ENCODE measurements around the gene SLC4A3.

SLC4A3 gene

DNA sequence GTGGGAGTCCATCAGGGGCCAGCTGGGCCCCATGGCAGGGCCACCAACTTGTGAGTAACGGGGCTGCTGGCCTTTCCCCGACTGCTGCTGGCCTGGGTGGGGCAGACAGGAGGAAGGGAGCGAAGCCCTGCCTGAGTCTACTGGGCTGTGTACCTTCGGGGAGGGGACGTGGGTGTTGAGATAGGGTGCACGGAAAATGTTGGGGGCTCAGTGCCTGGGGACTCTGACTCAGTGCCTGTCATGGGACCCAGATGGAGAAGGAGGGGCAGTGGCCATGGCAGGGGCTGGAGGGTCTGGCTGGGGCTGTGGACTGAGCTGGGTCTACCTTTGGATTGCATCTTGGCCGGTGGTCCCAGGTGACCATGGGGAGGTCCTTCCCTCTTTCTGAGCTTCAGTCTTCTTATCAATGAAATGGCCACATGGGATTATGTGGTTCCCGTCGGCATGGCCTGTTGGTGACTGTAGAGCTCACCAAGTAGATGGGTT lies 4.0 kb downstream of the SLC4A3 start:
- no peak overlapping the region for H3K27ac ChIP-seq
- H3K36me3 ChIP-seq, result no peaks in the 10 kb centered on the region
- no peak for TF ChIP-seq CTCF (IDR thresholded peaks at IDR 0.05; ENCODE audit: low read depth, low read length)
- no peaks in the 10 kb centered on the region for H3K9me3 ChIP-seq (ENCODE audit: severe bottlenecking)
- H3K4me3 ChIP-seq (ENCODE audit: low read depth, low read length), result no peak overlapping the region
- no peak for DNase-seq
- H3K27me3 ChIP-seq (ENCODE audit: insufficient read depth, low read depth, severe bottlenecking), result no peaks in the 10 kb centered on the region

DNA sequence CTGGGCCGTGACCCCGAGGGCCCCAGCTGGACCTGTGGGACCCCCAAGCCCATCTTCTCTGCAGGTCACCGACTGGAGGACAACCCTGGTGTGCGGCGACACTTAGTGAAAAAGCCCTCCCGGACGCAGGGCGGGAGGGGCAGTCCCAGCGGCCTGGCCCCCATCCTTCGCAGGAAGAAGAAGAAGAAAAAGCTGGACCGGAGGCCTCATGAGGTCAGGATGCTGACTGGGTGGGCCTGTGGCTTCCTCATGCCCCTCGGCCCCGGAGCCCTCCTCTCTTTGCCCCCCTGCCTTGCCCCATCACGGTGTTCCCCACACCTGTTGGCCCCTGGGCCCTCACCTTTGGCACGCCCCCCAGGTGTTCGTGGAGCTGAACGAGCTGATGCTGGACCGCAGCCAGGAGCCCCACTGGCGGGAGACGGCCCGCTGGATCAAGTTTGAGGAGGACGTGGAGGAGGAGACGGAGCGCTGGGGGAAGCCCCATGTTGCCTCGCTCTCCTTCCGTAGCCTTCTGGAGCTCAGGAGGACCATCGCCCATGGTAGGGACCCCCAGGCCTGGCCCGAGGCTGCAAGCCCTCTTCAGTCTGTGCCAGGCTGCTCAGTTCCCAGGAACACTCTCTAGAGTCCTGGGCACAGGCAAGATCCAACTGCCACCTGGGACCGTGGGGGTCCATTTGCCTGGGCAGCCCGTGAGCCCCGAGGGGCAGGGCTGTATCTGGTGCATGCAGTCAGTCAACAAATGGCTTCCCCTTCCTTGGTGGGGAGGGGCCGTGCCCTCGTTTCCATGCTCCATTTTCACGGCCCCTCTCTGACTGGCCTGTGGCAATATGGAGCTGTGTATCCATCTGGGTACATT lies 4.7 kb downstream of the SLC4A3 start:
- Histone ChIP-seq H3K36me3 (no peaks in the 10 kb centered on the region), H3K27me3 (ENCODE audit: insufficient read depth, low read depth, severe bottlenecking) (no peaks in the 10 kb centered on the region)
- no peak for TF ChIP-seq CTCF (IDR thresholded peaks at IDR 0.05; ENCODE audit: low read depth, low read length)

DNA sequence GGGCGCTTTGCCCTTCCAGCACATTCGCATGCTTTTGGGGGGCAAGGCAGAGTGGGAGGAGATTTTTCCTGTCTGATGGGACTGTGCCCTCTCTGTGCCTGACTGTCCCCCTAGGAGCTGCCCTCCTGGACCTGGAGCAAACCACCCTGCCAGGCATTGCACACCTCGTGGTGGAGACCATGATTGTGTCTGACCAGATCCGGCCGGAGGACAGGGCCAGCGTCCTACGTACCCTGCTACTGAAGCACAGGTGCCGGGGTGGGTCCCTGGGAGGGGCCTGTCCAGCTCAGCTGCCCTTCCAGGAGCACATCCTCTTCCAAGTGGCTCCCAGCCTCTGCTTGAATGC lies 5.3 kb downstream of the SLC4A3 start:
- TF ChIP-seq CTCF (IDR thresholded peaks at IDR 0.05; ENCODE audit: low read depth, low read length), result no peak
- H3K27ac ChIP-seq, result no peak overlapping the region
- no peak for DNase-seq
- no peak overlapping the region for H3K4me3 ChIP-seq (ENCODE audit: low read depth, low read length)
- H3K27me3 ChIP-seq (ENCODE audit: insufficient read depth, low read depth, severe bottlenecking), result no peaks in the 10 kb centered on the region
- no peaks in the 10 kb centered on the region for H3K9me3 ChIP-seq (ENCODE audit: severe bottlenecking)
- no peaks in the 10 kb centered on the region for H3K36me3 ChIP-seq

More for the DNA sequence above, 4.7 kb downstream of the SLC4A3 start:
- no peak overlapping the region for H3K27ac ChIP-seq
- no peak for DNase-seq
- no peak overlapping the region for H3K4me3 ChIP-seq (ENCODE audit: low read depth, low read length)
- H3K9me3 ChIP-seq (ENCODE audit: severe bottlenecking), result no peaks in the 10 kb centered on the region

DNA sequence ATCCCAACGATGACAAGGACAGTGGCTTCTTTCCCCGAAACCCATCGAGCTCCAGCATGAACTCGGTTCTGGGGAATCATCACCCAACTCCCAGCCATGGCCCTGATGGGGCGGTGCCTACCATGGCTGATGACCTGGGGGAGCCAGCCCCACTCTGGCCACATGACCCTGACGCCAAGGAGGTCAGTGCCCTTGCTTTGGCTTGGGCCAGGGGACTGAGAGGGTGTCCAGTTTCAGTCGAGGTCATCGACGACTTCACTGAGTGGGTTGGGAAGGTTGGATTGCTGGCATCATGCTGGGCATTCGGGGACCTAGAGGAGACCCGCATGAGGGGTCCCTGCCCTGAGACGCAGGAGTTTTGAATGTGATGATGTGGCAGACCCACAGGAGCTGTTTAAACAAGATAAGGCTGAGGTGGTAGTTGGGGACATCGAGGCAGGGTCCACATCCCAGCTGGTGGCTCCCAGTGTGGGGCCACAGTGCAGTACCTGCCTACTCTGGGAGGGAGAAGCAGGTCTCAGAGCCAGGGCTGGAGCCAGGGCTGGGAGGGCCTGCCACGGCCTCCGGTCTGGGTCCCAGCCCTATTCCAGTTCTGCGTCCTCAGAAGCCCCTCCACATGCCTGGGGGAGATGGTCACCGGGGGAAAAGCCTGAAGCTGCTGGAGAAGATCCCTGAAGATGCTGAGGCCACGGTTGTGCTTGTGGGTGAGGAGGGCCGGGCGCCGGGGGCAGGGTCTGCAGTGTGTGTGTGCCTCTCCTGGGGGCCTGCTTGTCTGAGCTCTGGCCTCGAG lies 6.0 kb downstream of the SLC4A3 start:
- TF ChIP-seq CTCF (IDR thresholded peaks at IDR 0.05; ENCODE audit: low read depth, low read length), result no peak
- no peak for DNase-seq
- no peak overlapping the region for H3K4me3 ChIP-seq (ENCODE audit: low read depth, low read length)
- H3K27me3 ChIP-seq (ENCODE audit: insufficient read depth, low read depth, severe bottlenecking), result no peaks in the 10 kb centered on the region
- no peak overlapping the region for H3K27ac ChIP-seq
- no peaks in the 10 kb centered on the region for H3K9me3 ChIP-seq (ENCODE audit: severe bottlenecking)
- H3K36me3 ChIP-seq, result no peaks in the 10 kb centered on the region

- DNase-seq, result no peak
- no peak overlapping the region for H3K4me3 ChIP-seq (ENCODE audit: low read depth, low read length)
- H3K9me3 ChIP-seq (ENCODE audit: severe bottlenecking), result no peaks in the 10 kb centered on the region
- H3K36me3 ChIP-seq, result no peaks in the 10 kb centered on the region
- no peak overlapping the region for H3K27ac ChIP-seq
- no peak for TF ChIP-seq CTCF (IDR thresholded peaks at IDR 0.05; ENCODE audit: low read depth, low read length)
- no peaks in the 10 kb centered on the region for H3K27me3 ChIP-seq (ENCODE audit: insufficient read depth, low read depth, severe bottlenecking)
These were observed 6.9 kb downstream of the SLC4A3 start for GRCh38 chr2:219634171-219634940.
